Loucy (cell line): ENCODE measurements around the gene NCKAP5.

ENCODE experiments used
- EZH2phosphoT487 ChIP-seq: fragments of 200-600 bp; IDR thresholded peaks from 2 replicates; pipeline ENCODE4 v1.6.1; 2018; ENCODE audit warnings: antibody characterized with exemption, mild to moderate bottlenecking, moderate library complexity, borderline replicate concordance
- TF ChIP-seq, protein P1 (sequence below): fragments of 200-600 bp; sonication (generic); conservative IDR thresholded peaks from 2 replicates; pipeline ENCODE4 v1.5.1; 2014; ENCODE audit warnings: mild to moderate bottlenecking, antibody characterized with exemption, low read length

DNA sequence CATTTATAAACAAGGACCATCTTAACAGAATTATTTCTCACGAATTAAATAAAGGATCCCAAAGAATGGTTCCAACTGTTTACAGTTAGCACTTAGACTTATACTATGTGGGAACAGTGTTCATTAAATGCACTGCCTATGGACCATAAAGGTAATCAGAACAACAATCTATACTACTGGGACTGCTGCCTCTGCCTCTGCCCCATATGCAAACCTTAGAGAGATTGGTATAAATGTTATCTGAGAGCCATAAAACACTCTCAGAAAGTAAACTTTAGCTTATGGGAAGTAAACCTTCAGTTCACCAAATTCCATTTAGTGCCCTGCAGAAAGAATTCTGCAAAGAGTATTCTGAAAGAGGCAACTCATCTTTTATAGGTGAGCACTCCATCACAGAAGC is 448.0 kb downstream of the NCKAP5 start:
- TF ChIP-seq, protein P1, sequence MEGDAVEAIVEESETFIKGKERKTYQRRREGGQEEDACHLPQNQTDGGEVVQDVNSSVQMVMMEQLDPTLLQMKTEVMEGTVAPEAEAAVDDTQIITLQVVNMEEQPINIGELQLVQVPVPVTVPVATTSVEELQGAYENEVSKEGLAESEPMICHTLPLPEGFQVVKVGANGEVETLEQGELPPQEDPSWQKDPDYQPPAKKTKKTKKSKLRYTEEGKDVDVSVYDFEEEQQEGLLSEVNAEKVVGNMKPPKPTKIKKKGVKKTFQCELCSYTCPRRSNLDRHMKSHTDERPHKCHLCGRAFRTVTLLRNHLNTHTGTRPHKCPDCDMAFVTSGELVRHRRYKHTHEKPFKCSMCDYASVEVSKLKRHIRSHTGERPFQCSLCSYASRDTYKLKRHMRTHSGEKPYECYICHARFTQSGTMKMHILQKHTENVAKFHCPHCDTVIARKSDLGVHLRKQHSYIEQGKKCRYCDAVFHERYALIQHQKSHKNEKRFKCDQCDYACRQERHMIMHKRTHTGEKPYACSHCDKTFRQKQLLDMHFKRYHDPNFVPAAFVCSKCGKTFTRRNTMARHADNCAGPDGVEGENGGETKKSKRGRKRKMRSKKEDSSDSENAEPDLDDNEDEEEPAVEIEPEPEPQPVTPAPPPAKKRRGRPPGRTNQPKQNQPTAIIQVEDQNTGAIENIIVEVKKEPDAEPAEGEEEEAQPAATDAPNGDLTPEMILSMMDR, result no peak
- no peak for TF ChIP-seq EZH2phosphoT487
